ENCODE data around the gene SFT2D1.

The SFT2D1 gene

GRCh38 chr6:166270706-166271375 is 71.5 kb downstream of the SFT2D1 start:
- peaks cover 13% of the 10 kb centered on the region for H3K4me1 Mint-ChIP-seq
- H3K27ac Mint-ChIP-seq = no peak overlapping the region
- TF ChIP-seq CTCF (IDR thresholded peaks at IDR 0.05) = no peak
- H3K9me3 Mint-ChIP-seq = no peaks in the 10 kb centered on the region
- no peaks in the 10 kb centered on the region for H3K36me3 Mint-ChIP-seq (ENCODE audit: low read depth)
- no peak overlapping the region for H3K4me3 Mint-ChIP-seq
- H3K27me3 Mint-ChIP-seq (ENCODE audit: low read depth, poor library complexity) = peaks cover 27% of the 10 kb centered on the region
- DNase-seq = no peak
